ENCODE data around the gene LIN37. TPM values are rescaled to one million over a fixed set of nuclear protein-coding genes. Genes with fewer than 3 reads are reported as not detected.
"Not testable (repeated sequence)": the region's sequence is repeated elsewhere in the genome, so short reads cannot be mapped to it uniquely, and the experiment has no call there.

LIN37 gene
- polyA plus RNA-seq, 1 donor (not counting 4 experiments of a cell fraction or from before 2014, with no cell fraction given): 6.7 TPM

DNA sequence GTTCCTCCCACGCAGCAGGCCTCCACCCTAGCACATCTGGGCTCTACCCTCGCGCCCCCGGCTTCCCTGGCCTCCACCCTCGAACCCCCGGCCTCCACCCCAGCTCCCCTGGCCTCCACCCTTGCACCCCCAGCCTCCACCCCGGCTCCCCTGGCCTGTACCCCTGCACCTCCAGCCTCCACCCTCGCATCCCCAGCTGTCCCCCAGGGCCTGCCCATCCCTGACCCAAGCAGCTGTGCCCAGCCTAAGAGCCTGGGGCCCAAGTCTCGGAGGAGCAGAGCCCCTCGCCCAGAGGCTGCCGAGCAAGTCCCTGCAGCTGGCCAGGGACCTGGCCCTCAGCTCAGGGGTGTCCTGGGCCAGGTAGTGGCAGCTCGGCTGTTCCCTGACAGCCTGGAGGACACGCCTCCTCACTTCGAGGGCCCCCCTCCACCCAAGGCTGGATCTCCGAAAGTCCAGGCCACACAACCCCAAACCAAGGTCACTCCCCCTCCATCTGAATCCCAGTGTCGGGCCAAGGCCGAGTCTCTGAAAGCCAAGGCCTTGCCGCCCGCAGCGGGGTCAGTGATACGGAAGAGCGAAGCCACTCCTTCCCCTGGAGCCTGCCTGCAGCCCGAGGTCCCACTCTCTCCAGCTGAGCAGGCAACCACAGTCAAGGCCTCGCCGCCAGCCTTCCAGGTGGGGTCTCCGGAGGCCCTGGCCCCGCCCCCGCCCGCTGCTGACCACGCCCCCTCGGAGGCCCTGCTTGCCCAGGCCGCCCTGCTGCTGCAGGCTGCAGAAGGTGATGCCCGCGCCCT is 19.1 kb downstream of the LIN37 start:
- no peaks in the 10 kb centered on the region for H3K4me1 ChIP-seq (ENCODE audit: control insufficient read depth, extremely low read depth, insufficient read depth, low read length)
- no peak for TF ChIP-seq EZH2 (IDR thresholded peaks at IDR 0.05; ENCODE audit: low read length)
- TF ChIP-seq, protein P1, sequence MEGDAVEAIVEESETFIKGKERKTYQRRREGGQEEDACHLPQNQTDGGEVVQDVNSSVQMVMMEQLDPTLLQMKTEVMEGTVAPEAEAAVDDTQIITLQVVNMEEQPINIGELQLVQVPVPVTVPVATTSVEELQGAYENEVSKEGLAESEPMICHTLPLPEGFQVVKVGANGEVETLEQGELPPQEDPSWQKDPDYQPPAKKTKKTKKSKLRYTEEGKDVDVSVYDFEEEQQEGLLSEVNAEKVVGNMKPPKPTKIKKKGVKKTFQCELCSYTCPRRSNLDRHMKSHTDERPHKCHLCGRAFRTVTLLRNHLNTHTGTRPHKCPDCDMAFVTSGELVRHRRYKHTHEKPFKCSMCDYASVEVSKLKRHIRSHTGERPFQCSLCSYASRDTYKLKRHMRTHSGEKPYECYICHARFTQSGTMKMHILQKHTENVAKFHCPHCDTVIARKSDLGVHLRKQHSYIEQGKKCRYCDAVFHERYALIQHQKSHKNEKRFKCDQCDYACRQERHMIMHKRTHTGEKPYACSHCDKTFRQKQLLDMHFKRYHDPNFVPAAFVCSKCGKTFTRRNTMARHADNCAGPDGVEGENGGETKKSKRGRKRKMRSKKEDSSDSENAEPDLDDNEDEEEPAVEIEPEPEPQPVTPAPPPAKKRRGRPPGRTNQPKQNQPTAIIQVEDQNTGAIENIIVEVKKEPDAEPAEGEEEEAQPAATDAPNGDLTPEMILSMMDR (optimal IDR thresholded peaks at IDR 0.05 in 1 of 3, IDR thresholded peaks at IDR 0.05 in 1 of 3, conservative IDR thresholded peaks at IDR 0.05 in 1 of 3; ENCODE audit: extremely low read depth in 1 of 3, insufficient read depth in 2 of 3, low read length in 3 of 3): no peak
- FAIRE-seq (no peak), DNase-seq (ENCODE audit: low read depth, low spot score) (no peak)
- H3K36me3 ChIP-seq (ENCODE audit: control insufficient read depth in 2 of 2, extremely low read depth in 1 of 2, insufficient read depth in 2 of 2, low read length in 2 of 2): peaks cover 7 to 13% of the 10 kb centered on the region in 2 experiments
- no peaks in the 10 kb centered on the region for H3K27me3 ChIP-seq (ENCODE audit: control insufficient read depth, extremely low read depth, insufficient read depth, low read length)
- no peaks in the 10 kb centered on the region for H3K9me3 ChIP-seq (ENCODE audit: control insufficient read depth, low read depth, low read length)
- no peaks in the 10 kb centered on the region for H3K9me1 ChIP-seq (ENCODE audit: control insufficient read depth, extremely low read depth, insufficient read depth, low read length)
- H3K79me2 ChIP-seq (ENCODE audit: control insufficient read depth, insufficient read depth, low read length): no peaks in the 10 kb centered on the region
- no peaks in the 10 kb centered on the region for H4K20me1 ChIP-seq (ENCODE audit: control insufficient read depth, extremely low read depth, insufficient read depth, low read length)
- no peak overlapping the region for H3K4me3 ChIP-seq (ENCODE audit: control insufficient read depth in 2 of 3, extremely low read depth in 1 of 3, insufficient read depth in 2 of 3, low read depth in 1 of 3, low read length in 3 of 3)
- H3K9ac ChIP-seq (ENCODE audit: control insufficient read depth, extremely low read depth, insufficient read depth, low read length): no peak overlapping the region
- no peak overlapping the region for H3K4me2 ChIP-seq (ENCODE audit: control insufficient read depth, extremely low read depth, insufficient read depth, low read depth, low read length)
- H3K27ac ChIP-seq (ENCODE audit: control insufficient read depth, insufficient read depth, low read length): no peak overlapping the region
- dilution Hi-C loops (cut with MboI; ENCODE audit: extremely low pct_ligation_motif_present, low sequenced_read_pairs): no loop called here
- H2AFZ ChIP-seq (ENCODE audit: control insufficient read depth, low read length): no peak overlapping the region

DNA sequence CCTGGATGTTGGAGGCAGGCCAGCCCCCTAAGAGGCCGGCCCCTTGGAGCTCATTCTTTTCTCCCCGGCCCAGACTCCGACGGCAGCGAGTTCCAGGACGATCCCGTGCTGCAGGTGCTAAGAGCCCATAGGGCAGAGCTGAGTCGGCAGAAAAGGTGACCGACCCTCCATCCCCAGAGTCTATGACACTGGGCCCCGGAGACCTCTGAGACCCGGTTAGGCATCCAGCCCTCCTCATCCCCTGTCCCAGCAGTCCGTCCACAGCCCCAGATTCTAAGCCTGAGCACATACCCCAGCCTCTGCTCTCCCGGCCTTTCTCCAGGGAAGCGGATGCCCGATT is 19.7 kb downstream of the LIN37 start:
- FAIRE-seq: no peak

DNA sequence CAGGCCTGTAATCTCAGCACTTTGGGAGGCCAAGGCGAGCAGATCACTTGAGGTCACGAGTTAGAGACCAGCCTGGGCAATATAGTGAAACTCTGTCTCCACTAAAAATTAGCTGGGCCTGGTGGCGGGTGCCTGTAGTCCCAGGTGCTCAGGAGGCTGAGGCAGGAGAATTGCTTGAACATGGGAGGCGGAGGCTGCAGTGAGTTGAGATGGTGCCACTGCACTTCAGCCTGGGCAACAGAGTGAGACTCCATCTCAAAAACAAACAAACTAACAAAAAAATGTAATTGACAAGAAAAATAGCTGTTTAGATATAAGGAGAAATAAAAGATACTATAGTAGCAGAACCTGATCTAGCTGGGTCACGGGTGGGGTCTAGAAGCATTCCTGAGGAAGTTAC is 24.0 kb downstream of the LIN37 start:
- H3K9me3 ChIP-seq (ENCODE audit: control insufficient read depth, low read depth, low read length); H3K27ac ChIP-seq (ENCODE audit: control insufficient read depth, insufficient read depth, low read length); H3K4me3 ChIP-seq (ENCODE audit: control insufficient read depth in 2 of 3, extremely low read depth in 1 of 3, insufficient read depth in 2 of 3, low read depth in 1 of 3, low read length in 3 of 3); H3K4me1 ChIP-seq (ENCODE audit: control insufficient read depth, extremely low read depth, insufficient read depth, low read length); H3K4me2 ChIP-seq (ENCODE audit: control insufficient read depth, extremely low read depth, insufficient read depth, low read depth, low read length); H4K20me1 ChIP-seq (ENCODE audit: control insufficient read depth, extremely low read depth, insufficient read depth, low read length); DNase-seq (ENCODE audit: low read depth, low spot score); H3K36me3 ChIP-seq (ENCODE audit: control insufficient read depth in 2 of 2, extremely low read depth in 1 of 2, insufficient read depth in 2 of 2, low read length in 2 of 2); H3K79me2 ChIP-seq (ENCODE audit: control insufficient read depth, insufficient read depth, low read length); H2AFZ ChIP-seq (ENCODE audit: control insufficient read depth, low read length); H3K9ac ChIP-seq (ENCODE audit: control insufficient read depth, extremely low read depth, insufficient read depth, low read length); H3K9me1 ChIP-seq (ENCODE audit: control insufficient read depth, extremely low read depth, insufficient read depth, low read length); FAIRE-seq; dilution Hi-C loops (cut with MboI; ENCODE audit: extremely low pct_ligation_motif_present, low sequenced_read_pairs); H3K27me3 ChIP-seq (ENCODE audit: control insufficient read depth, extremely low read depth, insufficient read depth, low read length): not testable (repeated sequence)

More for the DNA sequence above, 19.7 kb downstream of the LIN37 start:
- H3K36me3 ChIP-seq (ENCODE audit: control insufficient read depth in 2 of 2, extremely low read depth in 1 of 2, insufficient read depth in 2 of 2, low read length in 2 of 2): peaks cover 7 to 13% of the 10 kb centered on the region in 2 experiments
- H3K79me2 ChIP-seq (ENCODE audit: control insufficient read depth, insufficient read depth, low read length): no peaks in the 10 kb centered on the region
- no peak overlapping the region for H3K9ac ChIP-seq (ENCODE audit: control insufficient read depth, extremely low read depth, insufficient read depth, low read length)
- H3K4me3 ChIP-seq (ENCODE audit: control insufficient read depth in 2 of 3, extremely low read depth in 1 of 3, insufficient read depth in 2 of 3, low read depth in 1 of 3, low read length in 3 of 3): no peak overlapping the region
- no peaks in the 10 kb centered on the region for H3K27me3 ChIP-seq (ENCODE audit: control insufficient read depth, extremely low read depth, insufficient read depth, low read length)
- H3K4me2 ChIP-seq (ENCODE audit: control insufficient read depth, extremely low read depth, insufficient read depth, low read depth, low read length): no peak overlapping the region
- DNase-seq (ENCODE audit: low read depth, low spot score): no peak
- no peak overlapping the region for H3K27ac ChIP-seq (ENCODE audit: control insufficient read depth, insufficient read depth, low read length)
- no peaks in the 10 kb centered on the region for H3K9me3 ChIP-seq (ENCODE audit: control insufficient read depth, low read depth, low read length)
- no peak for TF ChIP-seq EZH2 (IDR thresholded peaks at IDR 0.05; ENCODE audit: low read length)
- TF ChIP-seq, protein P1 (optimal IDR thresholded peaks at IDR 0.05 in 1 of 3, IDR thresholded peaks at IDR 0.05 in 1 of 3, conservative IDR thresholded peaks at IDR 0.05 in 1 of 3; ENCODE audit: extremely low read depth in 1 of 3, insufficient read depth in 2 of 3, low read length in 3 of 3): no peak
- dilution Hi-C loops (cut with MboI; ENCODE audit: extremely low pct_ligation_motif_present, low sequenced_read_pairs): no loop called here
- no peak overlapping the region for H2AFZ ChIP-seq (ENCODE audit: control insufficient read depth, low read length)
- no peaks in the 10 kb centered on the region for H3K9me1 ChIP-seq (ENCODE audit: control insufficient read depth, extremely low read depth, insufficient read depth, low read length)
- H3K4me1 ChIP-seq (ENCODE audit: control insufficient read depth, extremely low read depth, insufficient read depth, low read length): no peaks in the 10 kb centered on the region
- no peaks in the 10 kb centered on the region for H4K20me1 ChIP-seq (ENCODE audit: control insufficient read depth, extremely low read depth, insufficient read depth, low read length)
